GM18511 (cell line): Measurements from ENCODE around the gene IFI27L2.

ENCODE experiments used
- ATAC-seq: cut with Tn5 transposase; IDR thresholded peaks from one replicate; pipeline ENCODE4 v1.9.1; 2021; ENCODE audit warnings: mild to moderate bottlenecking, moderate library complexity; ENCODE audit not compliant: unreplicated experiment

The IFI27L2 gene

GRCh38 chr14:94124582-94125377 lies 4.6 kb downstream of the IFI27L2 start:
- no peak for ATAC-seq

GRCh38 chr14:94123868-94124267 lies 5.5 kb downstream of the IFI27L2 start:
- ATAC-seq, result no peak

- ATAC-seq, result no peak
Observed at GRCh38 chr14:94123296-94123695, 6.1 kb downstream of the IFI27L2 start.

- no peak for ATAC-seq
Observed at GRCh38 chr14:94122438-94122837, 7.0 kb downstream of the IFI27L2 start.

GRCh38 chr14:94121485-94121884 lies 7.9 kb downstream of the IFI27L2 start:
- ATAC-seq, result no peak

GRCh38 chr14:94120667-94121340 lies 8.6 kb downstream of the IFI27L2 start:
- ATAC-seq, result no peak

GRCh38 chr14:94119071-94119470 lies 10.3 kb downstream of the IFI27L2 start:
- no peak for ATAC-seq

- no peak for ATAC-seq
Observed at GRCh38 chr14:94117856-94118255, 11.5 kb downstream of the IFI27L2 start.

- no peak for ATAC-seq
Observed at GRCh38 chr14:94116701-94117100, 12.7 kb downstream of the IFI27L2 start.

- ATAC-seq, result no peak
Observed at GRCh38 chr14:94115631-94116030, 13.8 kb downstream of the IFI27L2 start.

- ATAC-seq, result no peak
Observed at GRCh38 chr14:94115058-94115591, 14.3 kb downstream of the IFI27L2 start.

GRCh38 chr14:94114589-94115057 lies 14.8 kb downstream of the IFI27L2 start:
- ATAC-seq, result no peak

- ATAC-seq, result no peak
Observed at GRCh38 chr14:94113908-94114588, 15.4 kb downstream of the IFI27L2 start.

- ATAC-seq, result no peak
Observed at GRCh38 chr14:94113490-94113889, 15.9 kb downstream of the IFI27L2 start.

- no peak for ATAC-seq
Observed at GRCh38 chr14:94113073-94113472, 16.3 kb downstream of the IFI27L2 start.

GRCh38 chr14:94112513-94113063 lies 16.8 kb downstream of the IFI27L2 start:
- ATAC-seq, result no peak

- no peak for ATAC-seq
Observed at GRCh38 chr14:94111276-94112095, 17.9 kb downstream of the IFI27L2 start.

GRCh38 chr14:94110552-94111181 lies 18.7 kb downstream of the IFI27L2 start, which contains the start of gene IFI27:
IFI27 (plus strand) TSS chr14:94110736.
- no peak for ATAC-seq

GRCh38 chr14:94109915-94110250 lies 19.5 kb downstream of the IFI27L2 start:
- ATAC-seq, result no peak

- no peak for ATAC-seq
Observed at GRCh38 chr14:94104731-94105130, 24.7 kb downstream of the IFI27L2 start.
